ENCODE data around the gene DYNC1I1. TPM values are rescaled to one million over a fixed set of nuclear protein-coding genes. Genes with fewer than 3 reads are reported as not detected.

DYNC1I1 gene
- total and polyA plus RNA-seq, 2 experiments from 2014 or later = 1.4 to 4.1 TPM

- no peaks in the 10 kb centered on the region for H3K36me3 Mint-ChIP-seq (ENCODE audit: low read depth)
- no peaks in the 10 kb centered on the region for H3K4me1 ChIP-seq (ENCODE audit: insufficient read depth)
- no peak overlapping the region for H2AFZ ChIP-seq
- H4K20me1 ChIP-seq (replicated peaks; ENCODE audit: insufficient read depth) = no peaks in the 10 kb centered on the region
- no peaks in the 10 kb centered on the region for H3K9me3 Mint-ChIP-seq
- H3K4me2 ChIP-seq = no peak overlapping the region
- H3K27ac Mint-ChIP-seq = no peak overlapping the region
- no peaks in the 10 kb centered on the region for H3F3A ChIP-seq (replicated peaks; ENCODE audit: low read depth)
- no peak overlapping the region for H3K27ac ChIP-seq (ENCODE audit: low read depth)
- no peaks in the 10 kb centered on the region for H3K9me2 ChIP-seq (ENCODE audit: insufficient read depth)
- no peaks in the 10 kb centered on the region for H3K27me3 Mint-ChIP-seq (ENCODE audit: insufficient read depth, low read depth, poor library complexity)
- ATAC-seq (no peak), DNase-seq (ENCODE audit: low spot score) (no peak)
- no peak overlapping the region for H3K4me3 Mint-ChIP-seq
- TF ChIP-seq EZH2 (IDR thresholded peaks at IDR 0.05; ENCODE audit: low read depth, unreplicated experiment) (no peak), ETS1 (IDR thresholded peaks at IDR 0.05) (no peak), ZNF114 (CRISPR knock-in tag; IDR thresholded peaks at IDR 0.05) (no peak), NANOG (IDR thresholded peaks at IDR 0.05; ENCODE audit: borderline replicate concordance) (no peak), REST (IDR thresholded peaks at IDR 0.05; ENCODE audit: unreplicated experiment) (no peak), EZH2phosphoT487 (IDR thresholded peaks at IDR 0.05; ENCODE audit: unreplicated experiment) (no peak), POLR2AphosphoS5 (IDR thresholded peaks at IDR 0.05; ENCODE audit: low read depth) (no peak), ZNF462 (CRISPR knock-in tag; IDR thresholded peaks at IDR 0.05) (no peak), STAT1 (IDR thresholded peaks at IDR 0.05; ENCODE audit: unreplicated experiment) (no peak), CTCF (conservative IDR thresholded peaks at IDR 0.05; ENCODE audit: low read depth in 2 of 2) (no peak), JUNB (IDR thresholded peaks at IDR 0.05; ENCODE audit: unreplicated experiment) (no peak), ZNF331 (CRISPR knock-in tag; IDR thresholded peaks at IDR 0.05; ENCODE audit: low read depth) (no peak), CREB1 (CRISPR knock-in tag; IDR thresholded peaks at IDR 0.05; ENCODE audit: low read depth) (no peak)
- no peaks in the 10 kb centered on the region for H3K27me3 ChIP-seq (ENCODE audit: insufficient read depth)
- H3K79me2 ChIP-seq (replicated peaks; ENCODE audit: insufficient read depth) = no peaks in the 10 kb centered on the region
- no peaks in the 10 kb centered on the region for H3K36me3 ChIP-seq (ENCODE audit: insufficient read depth)
- H3K4me3 ChIP-seq = no peak overlapping the region
- no peaks in the 10 kb centered on the region for H3K4me1 Mint-ChIP-seq
These were observed 253.7 kb downstream of the DYNC1I1 start for GRCh38 chr7:96026010-96026409.

All from GM23338 (cell line).